Measurements from ENCODE around the gene ONECUT3. TPM values are rescaled to one million over a fixed set of nuclear protein-coding genes. Genes with fewer than 3 reads are reported as not detected.

Gene ONECUT3
- polyA plus RNA-seq, 10 donors: 0.03 TPM; not detected in 7

DNA sequence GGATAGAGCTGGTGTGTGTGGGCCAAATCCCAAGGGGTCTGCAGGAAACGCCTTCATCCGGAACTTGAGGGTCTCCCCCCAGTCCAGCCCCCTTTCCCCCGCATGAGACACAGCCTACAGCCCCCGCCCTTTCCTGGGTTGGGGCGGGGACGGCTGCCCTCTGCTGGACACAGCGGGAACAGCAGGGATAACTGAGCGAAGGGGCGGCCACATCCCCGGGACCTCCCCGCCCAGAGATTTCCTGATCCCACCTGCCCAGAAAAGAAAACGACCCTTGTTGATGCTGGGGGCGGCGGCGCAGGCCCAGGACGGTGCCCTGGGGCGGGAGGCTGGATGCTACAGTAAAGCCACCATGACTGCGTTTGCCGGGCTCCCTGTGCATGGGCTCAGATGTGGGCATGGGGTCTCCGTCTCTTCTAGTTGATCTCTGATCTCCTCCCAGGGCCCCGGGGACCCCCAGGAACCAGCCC lies 14.2 kb downstream of the ONECUT3 start:
- DNase-seq: peak in 2 of 3 donors; percentile 39 to 70

DNA sequence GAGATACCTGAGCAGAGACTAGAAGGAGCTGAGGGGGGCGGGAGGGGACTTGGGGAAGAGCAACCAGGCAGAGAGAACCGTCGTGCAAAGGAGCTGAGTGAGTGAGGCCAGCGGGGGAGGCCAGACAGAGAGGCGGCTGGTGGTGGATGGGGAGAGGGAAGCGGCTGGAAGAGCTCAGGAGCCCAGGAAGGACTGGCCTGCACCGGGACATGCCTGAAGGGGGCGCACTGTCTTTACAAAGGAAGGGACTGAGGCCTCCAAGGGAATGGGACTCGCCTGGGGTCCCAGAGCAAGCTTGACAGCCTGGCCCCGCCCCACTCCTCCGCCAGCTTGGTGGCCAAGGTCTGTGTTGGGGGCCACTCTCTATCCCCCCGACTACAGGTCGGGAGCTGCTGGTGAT lies 14.9 kb downstream of the ONECUT3 start:
- DNase-seq: no peak

DNA sequence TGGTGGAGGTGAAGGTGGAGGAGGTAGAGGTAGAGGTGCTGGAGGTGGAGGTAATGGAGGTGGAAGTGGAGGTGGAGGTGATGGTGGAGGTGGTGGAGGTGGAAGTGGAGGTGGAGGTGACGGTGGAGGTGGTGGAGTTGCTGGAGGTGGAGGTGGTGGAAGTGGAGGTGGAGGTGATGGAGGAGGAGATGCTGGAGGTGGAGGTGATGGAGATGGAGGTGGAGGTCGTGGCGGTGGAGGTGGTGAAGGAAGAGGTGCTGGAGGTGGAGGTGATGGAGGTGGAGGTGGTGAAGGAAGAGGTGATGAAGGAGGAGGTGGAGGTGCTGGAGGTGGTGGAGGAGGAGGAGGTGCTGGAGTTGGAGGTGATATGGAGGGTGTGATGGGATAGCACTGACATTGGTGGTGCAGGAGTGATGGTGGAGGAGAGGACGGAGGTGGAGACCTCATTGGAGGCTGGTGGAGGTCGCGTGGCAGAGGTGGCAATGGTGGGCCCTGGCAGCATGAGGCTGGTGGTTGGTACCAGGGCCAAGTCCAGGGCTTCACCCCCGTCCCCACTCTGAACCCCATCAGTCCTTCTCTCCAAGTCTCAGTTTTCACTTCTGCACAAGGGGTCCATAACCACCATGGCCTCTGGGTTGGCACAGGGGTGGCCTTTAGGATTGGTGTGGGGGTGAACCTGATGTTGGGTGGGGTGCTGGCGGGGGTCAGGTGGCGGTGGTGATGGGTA lies 15.8 kb downstream of the ONECUT3 start:
- no peak for DNase-seq

DNA sequence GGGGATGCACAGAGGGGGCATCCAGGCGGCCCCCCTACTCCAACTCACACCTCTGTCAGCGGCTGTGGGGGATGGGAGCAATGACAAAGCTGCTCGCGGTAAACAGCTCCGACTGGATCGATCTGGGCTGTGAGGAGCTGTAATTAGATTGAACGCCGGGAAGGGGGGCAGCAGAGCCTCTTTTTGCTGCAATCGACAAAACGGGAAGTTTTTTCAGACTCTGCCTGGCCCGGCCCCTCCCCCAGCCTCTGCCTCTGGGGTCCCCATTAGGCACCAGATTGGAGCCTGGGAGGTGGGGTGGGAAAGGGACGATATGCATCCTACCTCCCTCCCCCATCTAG lies 16.3 kb downstream of the ONECUT3 start:
- DNase-seq: no peak

DNA sequence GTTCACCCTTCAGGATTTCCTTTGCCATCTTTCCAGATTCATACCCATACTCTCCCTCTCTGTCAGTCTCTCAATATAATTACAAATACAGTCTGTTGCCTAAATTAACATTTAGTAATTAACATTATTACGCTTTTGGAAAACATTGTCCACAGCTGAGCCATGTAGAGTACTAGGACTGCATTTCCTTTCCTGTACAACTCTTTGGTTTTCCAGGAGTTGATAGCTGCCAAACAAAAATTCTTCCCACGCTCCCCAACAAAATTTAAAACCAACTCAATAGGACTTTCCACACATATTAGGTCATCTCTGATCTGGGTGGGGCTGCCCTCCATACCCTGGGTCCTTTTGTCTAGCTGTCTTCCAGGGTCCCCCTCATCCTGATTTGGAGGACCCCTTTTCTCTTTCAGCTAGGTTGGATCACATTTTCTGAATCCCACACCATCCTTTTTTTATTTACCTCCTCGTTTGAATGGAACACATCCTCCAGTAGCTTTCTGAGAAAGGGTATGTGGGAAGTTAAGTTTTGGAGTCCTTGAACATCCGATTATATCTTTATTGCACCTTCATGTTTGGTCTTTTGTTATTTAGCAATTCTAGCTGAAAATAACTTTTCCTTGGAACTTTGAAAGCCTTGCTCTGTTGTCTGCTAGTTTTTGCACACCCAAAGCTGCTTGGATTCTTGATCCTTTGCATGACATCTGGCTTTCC lies 17.7 kb downstream of the ONECUT3 start:
- DNase-seq: no peak

DNA sequence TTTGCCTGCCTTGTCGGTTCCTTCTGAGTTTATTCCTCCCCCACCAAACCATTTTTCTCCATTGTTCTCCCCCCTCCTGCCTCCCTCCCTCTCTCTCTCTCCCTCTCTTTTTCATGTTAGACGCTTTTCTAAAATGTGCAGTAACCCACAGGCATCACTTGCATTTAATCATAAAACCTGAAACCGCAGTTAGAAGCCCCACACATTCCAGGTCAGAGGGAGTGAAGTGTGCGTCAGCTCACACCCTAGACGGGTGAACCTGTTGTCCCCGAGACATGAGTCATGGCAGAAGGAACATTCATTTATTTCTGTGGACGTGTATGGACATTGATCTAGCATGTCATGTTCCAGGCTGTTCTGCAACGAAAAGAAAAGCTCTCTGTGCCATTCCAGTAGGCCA lies 19.9 kb downstream of the ONECUT3 start:
- no peak for DNase-seq

DNA sequence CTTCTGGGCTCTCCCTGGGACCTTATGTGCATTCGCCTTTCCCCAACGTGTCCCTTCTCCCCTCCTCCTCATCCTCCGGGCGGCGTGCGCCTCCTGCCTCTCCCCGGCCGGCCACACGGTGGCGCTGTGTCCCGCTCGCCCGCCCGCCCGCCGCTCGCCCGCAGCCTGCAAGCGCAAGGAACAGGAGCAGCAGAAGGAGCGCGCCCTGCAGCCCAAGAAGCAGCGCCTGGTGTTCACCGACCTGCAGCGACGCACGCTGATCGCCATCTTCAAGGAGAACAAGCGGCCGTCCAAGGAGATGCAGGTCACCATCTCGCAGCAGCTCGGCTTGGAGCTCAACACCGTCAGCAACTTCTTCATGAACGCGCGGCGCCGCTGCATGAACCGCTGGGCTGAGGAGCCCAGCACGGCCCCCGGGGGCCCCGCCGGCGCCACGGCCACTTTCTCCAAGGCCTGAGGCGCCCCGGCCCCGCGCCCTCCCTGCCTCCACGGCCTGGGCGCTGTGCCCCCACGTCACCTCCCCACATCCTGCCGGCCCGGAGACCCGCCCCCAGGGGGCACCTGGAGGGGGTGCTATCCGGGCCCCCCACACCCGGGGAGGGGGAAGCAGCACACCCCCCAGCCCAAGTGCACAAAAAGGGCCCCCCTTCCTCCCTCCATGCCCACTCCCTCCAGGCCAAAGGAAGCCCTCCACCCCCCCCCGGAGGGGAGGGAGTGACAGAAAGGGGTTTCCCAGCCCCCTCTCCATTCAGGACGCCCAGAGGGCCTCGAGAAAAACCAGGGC lies 21.9 kb downstream of the ONECUT3 start:
- DNase-seq: no peak

DNA sequence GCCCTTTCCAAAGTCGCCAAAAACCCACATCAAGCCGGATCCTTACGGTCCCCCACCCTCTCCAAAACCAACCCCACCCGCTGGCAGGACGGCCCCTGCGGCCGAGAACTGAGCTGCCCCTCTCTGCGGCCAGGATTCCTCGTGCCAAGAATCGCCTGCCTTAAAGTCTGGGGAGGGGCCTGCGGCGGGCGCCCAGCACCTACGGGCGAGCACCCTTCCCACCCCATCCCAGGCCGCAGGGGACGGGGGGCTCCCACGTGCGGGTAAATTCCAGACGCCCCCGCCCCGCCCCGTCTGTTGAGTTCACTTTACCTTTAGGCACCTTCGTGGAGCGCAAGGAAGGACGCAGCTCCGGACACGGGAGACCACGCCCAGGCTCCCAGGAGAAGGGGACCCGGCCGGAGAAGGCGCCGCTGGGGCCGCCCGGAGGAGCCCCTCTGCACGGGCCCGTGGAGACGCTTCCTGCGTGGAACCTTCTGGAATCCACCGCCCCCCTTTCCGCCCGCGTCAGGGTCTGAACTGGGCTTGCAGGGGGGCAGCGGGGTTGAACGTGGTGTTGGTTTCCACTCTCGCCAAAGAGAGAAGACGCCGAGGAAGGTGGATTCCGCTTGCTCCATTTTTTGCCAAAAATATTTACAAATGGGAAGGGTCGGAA lies 22.8 kb downstream of the ONECUT3 start:
- DNase-seq: no peak

DNA sequence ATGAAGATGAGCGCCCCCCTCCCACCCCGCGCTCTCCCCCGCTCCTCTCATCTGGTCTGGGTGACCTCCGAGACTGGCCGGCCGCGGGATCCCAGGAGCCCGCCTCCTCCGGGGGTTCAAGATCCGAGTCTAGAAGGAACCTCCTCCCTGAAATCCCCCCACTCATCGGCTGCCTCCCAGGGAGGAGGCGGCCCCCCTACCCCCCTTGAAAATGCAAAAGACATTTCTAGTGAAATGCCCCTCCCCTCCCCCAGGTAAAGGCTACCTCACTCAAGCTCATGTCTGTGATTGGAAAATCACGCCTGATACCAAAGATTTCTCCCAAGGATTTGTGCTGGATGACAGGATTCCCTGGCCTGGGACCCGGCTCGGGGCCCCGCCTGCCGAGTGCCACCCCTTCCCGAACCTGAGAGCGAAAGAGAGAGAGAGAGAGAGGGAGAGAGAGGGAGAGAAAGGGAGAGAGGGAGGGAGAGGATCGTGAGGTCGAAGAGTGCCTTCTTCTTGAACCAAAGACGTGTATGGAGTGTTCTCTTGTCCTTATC lies 23.4 kb downstream of the ONECUT3 start:
- no peak for DNase-seq

DNA sequence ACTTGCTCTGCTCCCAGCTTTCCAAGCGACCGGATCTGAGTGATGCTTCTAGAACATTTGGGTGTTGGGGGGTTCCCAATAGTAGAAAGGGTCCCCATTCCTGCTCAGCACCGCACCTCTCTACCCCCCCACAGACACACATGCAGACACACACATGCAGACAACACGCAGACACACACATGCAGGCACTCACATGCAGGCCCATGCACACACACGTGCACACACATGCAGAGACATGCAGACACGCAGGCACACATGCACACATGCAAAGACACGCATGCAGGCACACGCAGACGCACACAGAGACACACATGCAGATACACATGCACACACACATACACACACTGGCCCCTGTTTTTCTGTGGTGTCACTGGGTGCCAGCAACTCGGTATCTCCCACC lies 23.8 kb downstream of the ONECUT3 start:
- DNase-seq: no peak

DNA sequence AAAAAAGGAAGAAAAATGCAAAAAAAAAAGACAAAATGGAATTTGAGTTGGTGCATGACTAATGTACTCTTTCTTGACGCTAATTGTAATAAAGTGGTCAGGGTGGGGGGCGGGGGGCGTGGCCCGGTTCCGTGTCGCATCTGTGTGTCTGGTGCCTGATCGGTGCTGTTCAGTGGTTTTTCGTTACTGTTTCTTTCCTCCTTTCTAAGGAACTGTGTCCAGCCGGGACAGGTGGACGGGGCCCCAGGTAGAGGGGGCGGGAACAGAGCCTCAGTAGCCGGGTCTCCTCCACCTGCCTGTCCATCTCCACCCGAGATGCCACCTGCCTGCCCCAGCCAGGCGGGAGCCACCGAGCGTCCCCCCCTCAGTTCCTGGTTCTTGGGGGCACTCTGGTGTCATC lies 26.3 kb downstream of the ONECUT3 start:
- DNase-seq: no peak

DNA sequence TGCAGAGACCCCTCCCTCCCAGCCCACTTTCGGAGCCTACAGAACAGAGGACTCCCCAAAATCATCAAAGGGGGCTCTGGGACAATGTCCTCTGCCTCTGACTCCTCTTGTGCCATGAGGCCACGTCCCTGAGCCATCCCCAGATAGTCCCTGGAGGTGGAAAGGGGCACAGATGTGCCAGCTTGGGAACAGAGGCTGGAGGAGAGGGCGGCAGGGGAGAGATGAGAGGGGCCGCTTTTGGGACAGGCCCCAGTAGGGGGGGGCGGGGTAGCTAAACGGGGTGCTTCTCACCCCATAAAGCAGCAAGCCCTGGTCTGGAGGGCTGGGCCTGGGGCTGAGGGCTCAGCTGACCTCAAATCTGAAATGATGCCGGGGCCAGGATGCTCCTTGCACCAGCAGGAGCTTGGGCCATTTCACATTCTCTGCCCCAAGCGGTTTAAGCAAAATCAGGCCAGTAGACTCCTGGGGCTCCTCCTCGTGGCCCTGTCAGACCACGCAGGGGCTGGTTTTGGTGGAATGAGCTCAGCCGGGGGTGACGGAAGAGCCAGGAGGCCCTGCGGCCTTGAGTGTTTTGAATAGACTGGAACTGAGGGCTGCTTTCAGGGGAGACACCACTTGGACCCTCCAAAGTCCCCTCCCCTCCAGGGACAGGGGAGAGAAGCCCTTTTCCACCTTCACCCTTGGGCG lies 27.1 kb downstream of the ONECUT3 start:
- no peak for DNase-seq

DNA sequence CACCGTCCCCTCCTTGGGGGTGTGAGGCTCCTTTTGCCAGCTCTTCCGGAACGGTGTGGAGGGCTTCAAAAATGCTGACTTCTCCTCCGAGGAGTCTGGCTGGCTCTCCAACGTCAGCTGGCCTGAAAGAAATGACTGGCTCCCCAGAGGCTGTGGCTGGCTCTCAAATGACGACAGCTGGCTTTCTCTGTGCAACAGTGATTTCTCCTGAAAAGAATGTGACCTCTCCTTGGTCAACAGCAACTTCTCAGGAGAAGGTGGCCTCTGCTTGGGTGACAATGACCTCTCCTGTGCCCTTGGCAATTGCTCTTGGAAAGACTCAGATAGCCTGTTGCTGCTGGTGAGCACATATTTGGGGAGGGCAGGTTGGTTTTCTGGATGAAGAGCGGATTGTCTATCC lies 29.2 kb downstream of the ONECUT3 start:
- DNase-seq: peak in 1 of 3 donors; percentile 6

DNA sequence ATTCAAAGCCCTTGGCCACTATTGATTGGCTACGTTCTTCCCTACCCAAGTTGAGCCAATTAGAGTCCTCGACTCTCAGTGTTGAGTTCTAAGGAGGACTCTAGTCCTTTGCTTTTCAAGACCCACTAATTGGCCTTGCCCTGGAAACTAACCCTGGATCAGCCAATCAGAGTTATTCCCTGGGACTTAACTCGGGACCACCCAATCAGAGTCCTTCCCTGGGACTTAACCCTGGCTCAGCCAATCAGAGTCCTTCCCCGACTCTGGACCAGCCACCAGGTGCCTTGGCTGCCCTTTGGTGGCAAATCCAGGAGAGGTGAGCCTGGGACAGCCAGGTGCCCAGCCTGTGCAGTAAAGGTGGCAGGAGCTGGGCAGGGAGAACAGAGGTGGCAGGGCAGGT lies 30.0 kb downstream of the ONECUT3 start:
- DNase-seq: no peak

DNA sequence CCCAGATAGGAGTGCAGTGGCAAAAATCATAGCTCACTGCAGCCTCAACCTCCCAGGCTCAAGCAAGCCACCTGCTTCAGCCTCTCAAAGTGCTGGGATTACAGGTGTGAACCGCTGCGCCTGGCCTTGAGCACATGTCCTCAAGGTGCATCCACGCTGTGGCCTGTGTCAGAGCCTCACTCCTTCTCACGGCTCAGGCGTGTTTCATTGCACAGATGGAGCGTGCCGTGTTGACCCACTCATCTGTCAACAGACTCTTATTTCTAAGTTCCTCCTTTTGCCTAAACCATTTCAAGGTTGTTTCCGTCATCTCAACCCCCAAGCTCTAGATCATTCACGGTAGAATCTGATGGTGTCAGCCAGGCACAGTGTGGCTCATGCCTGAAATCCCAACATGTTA lies 30.6 kb downstream of the ONECUT3 start:
- DNase-seq: no peak

DNA sequence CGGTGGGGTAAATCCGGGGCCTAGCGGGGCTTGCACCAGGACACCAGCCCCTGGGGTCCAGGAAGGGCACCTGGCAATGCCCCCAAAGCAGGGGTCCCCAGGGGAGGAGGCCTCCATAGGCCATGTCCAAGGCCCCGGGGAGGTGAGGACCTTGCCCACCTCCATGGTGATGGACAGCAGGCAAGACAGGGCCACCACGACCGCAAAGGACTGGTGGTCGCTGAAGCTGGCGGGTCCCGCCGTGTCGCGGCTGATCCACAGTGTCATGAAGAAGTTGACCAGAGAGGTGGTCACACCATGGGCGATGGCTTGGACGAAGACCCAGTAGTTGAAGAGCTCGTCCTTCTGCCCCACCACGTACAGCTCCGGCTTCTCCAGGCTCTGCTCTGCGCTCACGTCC lies 32.0 kb downstream of the ONECUT3 start:
- no peak for DNase-seq

DNA sequence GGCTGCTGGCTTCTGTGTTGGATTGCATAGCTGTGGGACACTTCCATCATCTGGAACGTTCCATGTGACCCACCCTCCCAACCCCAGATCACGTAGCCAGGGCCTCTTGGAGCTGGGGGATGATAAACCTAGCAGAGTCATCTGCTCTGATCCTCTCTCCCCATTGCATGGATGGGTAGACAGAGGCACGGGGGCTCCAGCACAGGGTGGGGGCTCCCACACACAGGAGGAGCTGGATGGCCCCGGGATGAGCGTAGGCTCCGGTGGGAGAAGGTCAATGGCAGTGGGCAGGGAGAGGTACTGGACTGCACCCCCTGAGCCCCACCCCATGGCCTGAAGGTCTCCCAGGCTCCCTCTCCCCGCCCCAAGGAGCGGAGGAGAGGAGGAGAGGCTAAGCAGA lies 33.4 kb downstream of the ONECUT3 start:
- DNase-seq: no peak

DNA sequence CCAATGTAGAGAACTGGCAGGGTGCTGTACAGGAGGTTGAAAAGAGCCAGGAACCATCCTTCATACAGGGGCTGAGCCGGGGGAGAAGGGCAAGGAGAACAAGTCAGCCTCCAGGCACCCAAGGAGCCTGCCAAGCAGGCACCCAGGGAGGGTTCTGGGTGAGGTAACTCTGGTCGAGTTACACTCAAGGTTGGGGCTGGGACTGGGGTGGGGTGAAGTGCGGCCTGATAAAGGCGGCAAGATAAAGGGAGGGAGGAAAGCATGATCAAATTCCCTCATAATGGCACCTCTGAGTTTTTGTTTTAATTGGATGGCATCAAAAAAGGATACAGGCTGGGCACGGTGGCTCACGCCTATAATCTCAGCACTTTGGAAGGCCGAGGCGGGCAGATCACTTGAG lies 33.8 kb downstream of the ONECUT3 start:
- no peak for DNase-seq

DNA sequence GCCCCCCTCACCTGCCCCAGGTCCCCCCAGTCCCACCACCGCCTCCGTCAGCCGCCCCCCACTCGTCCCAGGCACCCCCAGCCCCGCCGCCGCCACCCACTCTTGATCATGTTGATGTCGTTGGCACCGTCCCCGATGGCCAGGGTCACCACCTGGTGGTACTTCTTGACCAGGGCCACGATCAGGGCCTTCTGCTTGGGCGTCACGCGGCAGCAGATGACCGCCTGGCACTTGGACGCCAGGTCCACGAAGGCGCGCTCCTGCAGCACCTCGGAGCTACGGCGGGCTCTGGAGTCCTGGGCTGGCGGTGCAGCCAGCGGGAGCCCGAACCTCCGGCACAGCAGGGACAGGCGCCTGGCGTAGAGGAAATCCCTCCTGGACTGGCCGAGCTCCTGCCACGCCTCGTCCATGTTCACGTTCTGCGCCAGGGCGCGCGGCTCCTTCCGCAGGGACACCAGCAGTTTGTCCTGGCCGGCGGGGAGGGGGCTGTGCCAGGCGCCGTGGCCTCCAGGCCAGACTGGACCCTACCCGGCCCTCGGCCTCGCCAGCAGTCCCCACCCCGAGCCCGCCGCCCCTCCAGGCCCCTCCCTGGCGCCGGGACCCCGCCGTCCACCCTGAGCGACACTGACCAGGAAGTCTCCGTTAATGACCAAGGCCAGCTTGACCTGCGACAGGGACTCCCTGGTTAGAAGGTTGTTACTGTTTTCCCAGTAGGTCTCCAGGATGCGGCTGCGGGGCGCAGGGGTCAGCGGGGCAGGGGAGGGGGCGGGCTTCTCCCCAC lies 36.1 kb downstream of the ONECUT3 start:
- DNase-seq: no peak

DNA sequence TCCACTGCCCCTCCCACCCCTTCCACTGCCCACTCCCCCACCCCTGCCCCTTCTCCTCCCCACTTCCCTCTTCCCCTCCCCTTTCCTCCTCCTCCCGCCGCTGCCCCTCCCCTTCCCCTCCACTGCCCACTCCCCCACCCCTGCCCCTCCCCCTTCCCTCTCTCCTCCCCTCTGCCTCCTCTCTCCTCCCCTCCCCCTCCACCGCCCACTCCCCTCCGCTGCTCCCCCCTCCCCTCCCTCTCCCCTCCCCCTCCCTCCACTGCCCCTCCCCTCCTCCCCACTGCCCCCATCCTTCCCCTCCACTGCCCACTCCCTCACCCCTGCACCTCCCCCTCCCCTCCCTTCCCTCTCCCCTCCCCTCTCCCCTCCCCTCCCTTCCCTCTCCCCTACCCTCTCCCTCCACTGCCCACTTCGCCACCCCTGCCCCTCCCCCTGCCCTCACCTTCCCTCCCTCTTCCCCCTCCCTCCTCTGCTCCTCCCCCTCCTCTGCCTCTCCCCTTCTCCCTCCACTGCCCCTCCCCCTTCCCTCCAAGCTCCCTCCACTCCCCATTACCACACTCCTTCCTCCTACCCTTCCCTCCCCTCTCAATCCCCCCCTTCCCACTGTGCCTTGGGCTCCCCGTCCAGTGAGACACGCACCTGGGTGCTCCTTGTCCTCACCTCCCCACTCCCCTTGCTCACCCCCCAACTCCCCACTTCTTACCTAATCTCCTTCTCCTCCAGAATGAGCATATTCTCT lies 36.9 kb downstream of the ONECUT3 start:
- no peak for DNase-seq
